ENCODE data around the gene OTOF.

DNA sequence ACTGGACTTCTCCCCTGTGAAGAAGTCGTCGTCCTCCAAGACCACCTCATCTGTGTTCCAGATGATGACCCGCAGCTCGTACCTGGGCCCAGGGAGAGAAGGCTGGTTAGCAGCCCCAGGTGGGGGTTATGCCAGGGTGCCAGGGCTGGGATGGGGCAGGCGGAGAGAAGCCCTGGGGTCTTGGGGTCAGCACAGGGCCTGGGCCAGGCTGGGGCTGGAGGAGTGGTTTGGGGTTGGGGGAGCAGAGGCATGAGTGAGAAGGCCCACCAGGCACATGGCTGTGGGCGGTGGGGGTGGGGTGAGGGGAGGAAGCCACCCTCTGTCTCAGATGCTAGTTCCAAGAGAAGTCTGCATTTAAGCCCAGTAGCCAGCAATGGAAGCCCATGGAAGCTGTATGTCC, 15.8 kb downstream of the OTOF start:
- TF ChIP-seq, protein P1, sequence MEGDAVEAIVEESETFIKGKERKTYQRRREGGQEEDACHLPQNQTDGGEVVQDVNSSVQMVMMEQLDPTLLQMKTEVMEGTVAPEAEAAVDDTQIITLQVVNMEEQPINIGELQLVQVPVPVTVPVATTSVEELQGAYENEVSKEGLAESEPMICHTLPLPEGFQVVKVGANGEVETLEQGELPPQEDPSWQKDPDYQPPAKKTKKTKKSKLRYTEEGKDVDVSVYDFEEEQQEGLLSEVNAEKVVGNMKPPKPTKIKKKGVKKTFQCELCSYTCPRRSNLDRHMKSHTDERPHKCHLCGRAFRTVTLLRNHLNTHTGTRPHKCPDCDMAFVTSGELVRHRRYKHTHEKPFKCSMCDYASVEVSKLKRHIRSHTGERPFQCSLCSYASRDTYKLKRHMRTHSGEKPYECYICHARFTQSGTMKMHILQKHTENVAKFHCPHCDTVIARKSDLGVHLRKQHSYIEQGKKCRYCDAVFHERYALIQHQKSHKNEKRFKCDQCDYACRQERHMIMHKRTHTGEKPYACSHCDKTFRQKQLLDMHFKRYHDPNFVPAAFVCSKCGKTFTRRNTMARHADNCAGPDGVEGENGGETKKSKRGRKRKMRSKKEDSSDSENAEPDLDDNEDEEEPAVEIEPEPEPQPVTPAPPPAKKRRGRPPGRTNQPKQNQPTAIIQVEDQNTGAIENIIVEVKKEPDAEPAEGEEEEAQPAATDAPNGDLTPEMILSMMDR (conservative IDR thresholded peaks at IDR 0.05) = no peak
- no peak for TF ChIP-seq EZH2 (IDR thresholded peaks at IDR 0.05; ENCODE audit: low read depth)

Data from PC-9 (cell line).